Measurements from ENCODE around the gene GPN2. TPM values are rescaled to one million over a fixed set of nuclear protein-coding genes. Genes with fewer than 3 reads are reported as not detected.

Gene GPN2
- total and polyA plus RNA-seq, 9 of the 15 experiments (the other 6 are each of a cell fraction or from before 2014, with no cell fraction given), result 9.9 to 58.8 (median 20.4) TPM

DNA sequence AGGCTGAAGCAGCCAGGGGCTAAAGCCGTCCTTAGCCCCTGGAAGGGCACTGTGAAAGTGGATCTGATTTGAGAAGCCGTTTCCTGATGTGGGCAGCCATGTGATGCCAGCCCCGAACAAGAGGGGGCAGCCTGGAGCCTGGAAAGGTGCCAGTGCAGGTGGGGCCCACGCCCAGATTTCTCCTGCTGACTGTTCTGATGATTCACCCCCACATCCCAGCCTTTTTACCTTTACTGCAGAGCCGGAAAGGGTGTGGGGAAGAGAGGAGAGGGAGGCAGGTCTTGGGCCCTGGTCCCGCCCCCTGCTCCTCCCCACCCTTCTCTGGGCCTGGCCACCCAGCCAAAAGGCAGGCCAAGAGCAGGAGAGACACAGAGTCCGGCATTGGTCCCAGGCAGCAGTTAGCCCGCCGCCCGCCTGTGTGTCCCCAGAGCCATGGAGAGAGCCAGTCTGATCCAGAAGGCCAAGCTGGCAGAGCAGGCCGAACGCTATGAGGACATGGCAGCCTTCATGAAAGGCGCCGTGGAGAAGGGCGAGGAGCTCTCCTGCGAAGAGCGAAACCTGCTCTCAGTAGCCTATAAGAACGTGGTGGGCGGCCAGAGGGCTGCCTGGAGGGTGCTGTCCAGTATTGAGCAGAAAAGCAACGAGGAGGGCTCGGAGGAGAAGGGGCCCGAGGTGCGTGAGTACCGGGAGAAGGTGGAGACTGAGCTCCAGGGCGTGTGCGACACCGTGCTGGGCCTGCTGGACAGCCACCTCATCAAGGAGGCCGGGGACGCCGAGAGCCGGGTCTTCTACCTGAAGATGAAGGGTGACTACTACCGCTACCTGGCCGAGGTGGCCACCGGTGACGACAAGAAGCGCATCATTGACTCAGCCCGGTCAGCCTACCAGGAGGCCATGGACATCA is 27.1 kb downstream of the GPN2 start, which contains the start of gene SFN (continued):
- TF ChIP-seq, protein P1, sequence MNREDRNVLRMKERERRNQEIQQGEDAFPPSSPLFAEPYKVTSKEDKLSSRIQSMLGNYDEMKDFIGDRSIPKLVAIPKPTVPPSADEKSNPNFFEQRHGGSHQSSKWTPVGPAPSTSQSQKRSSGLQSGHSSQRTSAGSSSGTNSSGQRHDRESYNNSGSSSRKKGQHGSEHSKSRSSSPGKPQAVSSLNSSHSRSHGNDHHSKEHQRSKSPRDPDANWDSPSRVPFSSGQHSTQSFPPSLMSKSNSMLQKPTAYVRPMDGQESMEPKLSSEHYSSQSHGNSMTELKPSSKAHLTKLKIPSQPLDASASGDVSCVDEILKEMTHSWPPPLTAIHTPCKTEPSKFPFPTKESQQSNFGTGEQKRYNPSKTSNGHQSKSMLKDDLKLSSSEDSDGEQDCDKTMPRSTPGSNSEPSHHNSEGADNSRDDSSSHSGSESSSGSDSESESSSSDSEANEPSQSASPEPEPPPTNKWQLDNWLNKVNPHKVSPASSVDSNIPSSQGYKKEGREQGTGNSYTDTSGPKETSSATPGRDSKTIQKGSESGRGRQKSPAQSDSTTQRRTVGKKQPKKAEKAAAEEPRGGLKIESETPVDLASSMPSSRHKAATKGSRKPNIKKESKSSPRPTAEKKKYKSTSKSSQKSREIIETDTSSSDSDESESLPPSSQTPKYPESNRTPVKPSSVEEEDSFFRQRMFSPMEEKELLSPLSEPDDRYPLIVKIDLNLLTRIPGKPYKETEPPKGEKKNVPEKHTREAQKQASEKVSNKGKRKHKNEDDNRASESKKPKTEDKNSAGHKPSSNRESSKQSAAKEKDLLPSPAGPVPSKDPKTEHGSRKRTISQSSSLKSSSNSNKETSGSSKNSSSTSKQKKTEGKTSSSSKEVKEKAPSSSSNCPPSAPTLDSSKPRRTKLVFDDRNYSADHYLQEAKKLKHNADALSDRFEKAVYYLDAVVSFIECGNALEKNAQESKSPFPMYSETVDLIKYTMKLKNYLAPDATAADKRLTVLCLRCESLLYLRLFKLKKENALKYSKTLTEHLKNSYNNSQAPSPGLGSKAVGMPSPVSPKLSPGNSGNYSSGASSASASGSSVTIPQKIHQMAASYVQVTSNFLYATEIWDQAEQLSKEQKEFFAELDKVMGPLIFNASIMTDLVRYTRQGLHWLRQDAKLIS (CRISPR knock-in tag; IDR thresholded peaks at IDR 0.05), result no peak
- no peak for TF ChIP-seq TAF15 (IDR thresholded peaks at IDR 0.05; ENCODE audit: low read depth, low read length)
- TF ChIP-seq SIN3A (IDR thresholded peaks at IDR 0.05; ENCODE audit: borderline replicate concordance in 2 of 2, control insufficient read depth in 1 of 2, low read depth in 2 of 2, low read length in 2 of 2), result no peak
- no peak for TF ChIP-seq MTA2 (IDR thresholded peaks at IDR 0.05; ENCODE audit: low read depth)
- no peak for TF ChIP-seq NFE2L1 (tag; IDR thresholded peaks at IDR 0.05; ENCODE audit: borderline replicate concordance, low read depth)
- no peak for TF ChIP-seq ELF1 (tag; IDR thresholded peaks at IDR 0.05)
- no peak for TF ChIP-seq ZBTB1 (CRISPR knock-in tag; IDR thresholded peaks at IDR 0.05; ENCODE audit: borderline replicate concordance, low read depth)
- TF ChIP-seq MCM2 (IDR thresholded peaks at IDR 0.05; ENCODE audit: low read depth), result no peak
- no peak for TF ChIP-seq NCOA6 (IDR thresholded peaks at IDR 0.05)
- TF ChIP-seq ZFP36 (IDR thresholded peaks at IDR 0.05; ENCODE audit: low read depth, low read length, partially characterized antibody), result no peak
- TF ChIP-seq, protein P2, sequence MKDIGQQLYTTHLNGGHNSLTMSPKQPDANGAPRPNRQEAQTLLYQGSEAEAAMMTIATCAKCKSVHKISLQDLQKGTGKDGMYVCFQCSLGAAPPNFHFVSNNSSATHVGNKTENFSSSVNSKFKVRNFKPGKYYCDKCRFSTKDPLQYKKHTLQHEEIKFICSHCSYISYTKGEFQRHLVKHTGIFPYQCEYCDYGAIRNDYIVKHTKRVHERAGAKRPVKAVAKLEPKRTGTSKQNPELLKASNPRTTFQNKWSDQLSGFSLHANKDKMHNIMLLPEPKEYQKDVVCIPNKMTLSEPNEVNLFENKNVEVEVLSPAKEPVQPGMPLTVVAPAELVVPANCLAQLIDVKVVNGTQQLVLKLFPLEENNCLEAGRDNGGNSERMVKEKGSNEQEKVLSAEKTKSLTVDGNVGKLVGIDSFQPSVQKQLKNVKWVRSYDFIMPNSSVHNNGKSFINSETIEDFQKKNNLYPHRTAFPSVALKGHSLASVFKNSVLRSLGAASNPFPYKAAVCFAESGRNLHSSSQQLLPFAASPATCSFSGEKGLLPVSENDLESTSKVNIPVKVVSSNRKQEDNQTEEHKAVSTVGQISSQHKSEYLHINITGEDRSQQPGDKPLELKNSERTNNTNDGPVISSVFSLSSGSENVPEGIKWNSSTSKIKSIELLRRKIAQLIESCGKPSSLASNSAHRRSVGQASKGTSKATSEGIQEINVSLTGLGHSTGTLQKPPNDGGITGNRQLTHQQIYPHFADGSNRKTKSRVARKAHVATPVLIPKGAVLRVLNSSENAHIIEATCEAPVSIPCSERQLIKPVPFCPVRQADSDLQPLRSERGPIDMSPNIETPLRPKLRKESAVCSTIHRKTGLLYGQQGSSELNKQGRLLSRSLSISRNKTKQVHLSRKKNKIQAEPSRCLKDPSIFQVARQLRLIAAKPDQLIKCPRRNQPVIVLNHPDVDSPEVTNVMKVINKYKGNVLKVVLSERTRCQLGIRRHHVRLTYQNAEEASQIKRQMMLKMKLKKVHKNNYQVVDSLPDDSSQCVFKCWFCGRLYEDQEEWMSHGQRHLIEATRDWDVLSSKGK (CRISPR knock-in tag; IDR thresholded peaks at IDR 0.05), result no peak
- 0 out of 2 replicates have a peak, but pooled peaks have one; percentile 30 for TF ChIP-seq SMARCE1 (IDR thresholded peaks at IDR 0.05)
- TF ChIP-seq XRCC5 (IDR thresholded peaks at IDR 0.05; ENCODE audit: low read depth, low read length), result peak; percentile 74; the same call in 1 of the 2 replicates
- TF ChIP-seq, protein P3, sequence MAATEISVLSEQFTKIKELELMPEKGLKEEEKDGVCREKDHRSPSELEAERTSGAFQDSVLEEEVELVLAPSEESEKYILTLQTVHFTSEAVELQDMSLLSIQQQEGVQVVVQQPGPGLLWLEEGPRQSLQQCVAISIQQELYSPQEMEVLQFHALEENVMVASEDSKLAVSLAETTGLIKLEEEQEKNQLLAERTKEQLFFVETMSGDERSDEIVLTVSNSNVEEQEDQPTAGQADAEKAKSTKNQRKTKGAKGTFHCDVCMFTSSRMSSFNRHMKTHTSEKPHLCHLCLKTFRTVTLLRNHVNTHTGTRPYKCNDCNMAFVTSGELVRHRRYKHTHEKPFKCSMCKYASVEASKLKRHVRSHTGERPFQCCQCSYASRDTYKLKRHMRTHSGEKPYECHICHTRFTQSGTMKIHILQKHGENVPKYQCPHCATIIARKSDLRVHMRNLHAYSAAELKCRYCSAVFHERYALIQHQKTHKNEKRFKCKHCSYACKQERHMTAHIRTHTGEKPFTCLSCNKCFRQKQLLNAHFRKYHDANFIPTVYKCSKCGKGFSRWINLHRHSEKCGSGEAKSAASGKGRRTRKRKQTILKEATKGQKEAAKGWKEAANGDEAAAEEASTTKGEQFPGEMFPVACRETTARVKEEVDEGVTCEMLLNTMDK (IDR thresholded peaks at IDR 0.05; ENCODE audit: borderline replicate concordance, insufficient read depth, low read depth, low read length, poor library complexity, severe bottlenecking), result no peak
- TF ChIP-seq YY1 (IDR thresholded peaks at IDR 0.05; ENCODE audit: borderline replicate concordance in 1 of 3, control insufficient read depth in 1 of 3, extremely low read depth in 1 of 3, insufficient read depth in 3 of 3, insufficient read length in 1 of 3, insufficient replicate concordance in 2 of 3, low read depth in 1 of 3, low read length in 2 of 3), result peak in 1 of 3 experiments; percentile 32

All from K562 (cell line).